Tibial nerve (tissue), 4 donors: ENCODE measurements around the gene NINJ1. TPM values are rescaled to one million over a fixed set of nuclear protein-coding genes. Genes with fewer than 3 reads are reported as not detected.

ENCODE experiments used
- DNase-seq, 2 donors: peaks; one replicate each; pipeline ENCODE4 v3.0.0-alpha.2; 2019; ENCODE audit warnings: low spot score in 2 of 2
- H3K27ac ChIP-seq, 4 donors: fragments of 200-600 bp; sonication (generic) in 3 of 4; one replicate each; pipeline ENCODE4 v1.5.1; 2017 to 2019; ENCODE audit warnings: mild to moderate bottlenecking in 1 of 4
- H3K27me3 ChIP-seq, 2 donors: fragments of 200-600 bp; sonication (generic) in 1 of 2; one replicate each; pipeline versions ENCODE4 v1.5.1 to v1.6.0; 2017 to 2019
- H3K36me3 ChIP-seq, 3 donors: fragments of 200-600 bp; sonication (generic); one replicate each; pipeline ENCODE4 v1.5.1; 2018 to 2019
- H3K4me1 ChIP-seq, 4 donors: fragments of 200-600 bp; sonication (generic) in 3 of 4; one replicate each; pipeline ENCODE4 v1.5.1; 2017 to 2019
- H3K4me3 ChIP-seq, 4 donors: fragments of 200-600 bp; sonication (generic) in 3 of 4; one replicate each; pipeline ENCODE4 v1.5.1; 2017 to 2019; ENCODE audit warnings: mild to moderate bottlenecking in 1 of 4, moderate library complexity in 1 of 4
- H3K9me3 ChIP-seq, 4 donors: fragments of 200-600 bp; sonication (generic) in 3 of 4; one replicate each; pipeline ENCODE4 v1.5.1; 2017 to 2019
- CTCF ChIP-seq, 5 experiments: fragments of 200-600 bp in 3 of 5; fragments of 450-650 bp in 2 of 5; sonication (generic) in 3 of 5; IDR thresholded peaks; one replicate each; pipeline ENCODE4 v1.5.1; 2016 to 2019; ENCODE audit warnings: antibody characterized with exemption in 5 of 5, mild to moderate bottlenecking in 3 of 5, moderate library complexity in 2 of 5
- EP300 ChIP-seq, 2 donors: sonication (generic); formaldehyde crosslinking; IDR thresholded peaks; one replicate each; pipeline ENCODE4 v1.6.1; 2017; ENCODE audit warnings: antibody characterized with exemption in 2 of 2, mild to moderate bottlenecking in 1 of 2
- POLR2A ChIP-seq, 2 donors: fragments of 450-650 bp; IDR thresholded peaks; one replicate each; pipeline ENCODE4 v1.6.1; 2017; ENCODE audit warnings: antibody characterized with exemption in 2 of 2, mild to moderate bottlenecking in 2 of 2, moderate library complexity in 2 of 2
- WGBS, 2 donors: methylation state at CpG; one replicate each; pipeline ENCODE4 v1.1.5; 2018; 5-methylcytosine and 5-hydroxymethylcytosine counted together
- total RNA-seq, 4 donors: library from RNA; depleted of rRNA; stranded (reverse); fragments of >200 nt; gene quantifications; one replicate each; pipeline ENCODE4 v1.1.0, GENCODE V29; 2016

NINJ1 gene
- total RNA-seq, 4 donors from 2014 or later: 48.2 to 98.8 (median 72.9) TPM

- TF ChIP-seq CTCF (IDR thresholded peaks at IDR 0.05): no peak
- no peak for TF ChIP-seq EP300 (IDR thresholded peaks at IDR 0.05)
- TF ChIP-seq POLR2A (IDR thresholded peaks at IDR 0.05): no peak
- Histone ChIP-seq H3K4me1 (peaks cover 0 to 3% (median 0%) of the 10 kb centered on the region in 4 donors), H3K4me3 (no peak overlapping the region), H3K27me3 (no peaks in the 10 kb centered on the region), H3K27ac (no peak overlapping the region), H3K9me3 (no peaks in the 10 kb centered on the region), H3K36me3 (no peaks in the 10 kb centered on the region)
- 52 to 60% methylated on average over 4 of the region's 4 CpGs for WGBS, 2 donors
- DNase-seq: no peak
Observed at GRCh38 chr9:93167838-93168237, 33.8 kb upstream of the NINJ1 start.

GRCh38 chr9:93167185-93167584, 33.1 kb upstream of the NINJ1 start:
- H3K27ac ChIP-seq: no peak overlapping the region
- H3K4me3 ChIP-seq: no peak overlapping the region
- TF ChIP-seq CTCF (IDR thresholded peaks at IDR 0.05): no peak
- no peak for TF ChIP-seq EP300 (IDR thresholded peaks at IDR 0.05)
- no peak for TF ChIP-seq POLR2A (IDR thresholded peaks at IDR 0.05)
- H3K27me3 ChIP-seq: no peaks in the 10 kb centered on the region
- H3K36me3 ChIP-seq: no peaks in the 10 kb centered on the region
- no peaks in the 10 kb centered on the region for H3K9me3 ChIP-seq
- 94 to 96% methylated on average over 6 of the region's 6 CpGs for WGBS, 2 donors
- peaks cover 0 to 6% (median 0%) of the 10 kb centered on the region in 4 donors for H3K4me1 ChIP-seq
- DNase-seq: no peak

DNA sequence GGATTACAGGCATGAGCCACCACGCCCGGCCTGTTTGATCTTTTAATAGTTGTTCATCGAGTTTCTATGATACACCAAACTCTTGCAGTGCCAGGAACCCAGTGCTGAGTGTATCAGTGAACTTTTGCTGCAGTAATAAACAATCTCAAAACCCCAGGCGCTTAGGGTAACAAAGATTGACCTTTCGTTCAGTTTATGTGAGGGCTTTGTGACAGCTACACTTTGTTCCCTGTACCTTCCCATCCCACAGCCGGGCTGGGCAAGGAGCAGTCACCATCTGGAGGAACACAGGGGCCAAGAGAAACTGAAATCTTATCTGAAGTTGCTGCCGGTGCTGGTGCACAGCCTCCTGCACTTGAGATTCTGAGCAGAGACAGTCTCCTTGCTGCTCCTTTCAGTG, 32.6 kb upstream of the NINJ1 start:
- WGBS, 2 donors: 74 to 81% methylated on average over 7 of the region's 7 CpGs
- TF ChIP-seq POLR2A (IDR thresholded peaks at IDR 0.05) (no peak), EP300 (IDR thresholded peaks at IDR 0.05) (no peak), CTCF (IDR thresholded peaks at IDR 0.05) (no peak)

DNA sequence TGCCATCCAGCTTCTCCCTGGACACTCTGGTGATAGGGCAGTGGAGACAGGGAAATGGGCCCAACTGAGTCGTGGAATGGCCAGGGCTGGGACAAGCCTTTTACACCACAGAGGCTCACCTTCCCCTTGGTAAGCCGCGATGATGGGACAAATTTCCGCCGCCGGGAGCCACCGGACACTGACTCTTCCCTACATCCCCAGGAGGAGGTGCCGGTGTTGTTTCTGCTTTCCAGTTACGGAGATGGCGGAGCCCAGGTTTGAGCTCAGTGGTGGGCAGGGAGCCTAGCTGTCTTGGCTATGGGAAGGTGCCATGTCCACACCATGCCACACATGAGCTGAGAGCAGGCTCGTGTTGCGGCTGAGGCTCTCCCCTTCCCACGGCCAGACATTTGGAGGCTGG, 30.0 kb upstream of the NINJ1 start:
- 95 to 96% methylated on average over 4 to 10 of the region's 13 CpGs for WGBS, 2 donors
- no peak overlapping the region for H3K4me3 ChIP-seq
- DNase-seq: no peak
- peaks cover 0 to 20% (median 0%) of the 10 kb centered on the region in 4 donors for H3K4me1 ChIP-seq
- TF ChIP-seq EP300 (IDR thresholded peaks at IDR 0.05): no peak
- TF ChIP-seq POLR2A (IDR thresholded peaks at IDR 0.05): no peak
- no peak for TF ChIP-seq CTCF (IDR thresholded peaks at IDR 0.05)
- no peaks in the 10 kb centered on the region for H3K36me3 ChIP-seq
- no peaks in the 10 kb centered on the region for H3K27me3 ChIP-seq
- no peaks in the 10 kb centered on the region for H3K9me3 ChIP-seq
- no peak overlapping the region for H3K27ac ChIP-seq

More for the DNA sequence above, 32.6 kb upstream of the NINJ1 start:
- no peaks in the 10 kb centered on the region for H3K9me3 ChIP-seq
- no peaks in the 10 kb centered on the region for H3K27me3 ChIP-seq
- peaks cover 0 to 11% (median 0%) of the 10 kb centered on the region in 4 donors for H3K4me1 ChIP-seq
- no peak overlapping the region for H3K27ac ChIP-seq
- H3K4me3 ChIP-seq: no peak overlapping the region
- DNase-seq: no peak
- H3K36me3 ChIP-seq: no peaks in the 10 kb centered on the region

- TF ChIP-seq CTCF (IDR thresholded peaks at IDR 0.05): no peak
- TF ChIP-seq POLR2A (IDR thresholded peaks at IDR 0.05): no peak
- no peak for TF ChIP-seq EP300 (IDR thresholded peaks at IDR 0.05)
- H3K27me3 ChIP-seq: no peaks in the 10 kb centered on the region
- WGBS, 2 donors: 41 to 42% methylated on average over 11 of the region's 11 CpGs
- no peaks in the 10 kb centered on the region for H3K36me3 ChIP-seq
- H3K9me3 ChIP-seq: no peaks in the 10 kb centered on the region
- DNase-seq: no peak
- peaks cover 0 to 17% (median 0%) of the 10 kb centered on the region in 4 donors for H3K4me1 ChIP-seq
- H3K27ac ChIP-seq: no peak overlapping the region
- H3K4me3 ChIP-seq: no peak overlapping the region
Observed at GRCh38 chr9:93161786-93162562, 27.9 kb upstream of the NINJ1 start.
